K562 (cell line): ENCODE results near the gene KLHL6. TPM values are rescaled to one million over a fixed set of nuclear protein-coding genes. Genes with fewer than 3 reads are reported as not detected.

Source experiments
- ARNT ChIP-seq, 2 experiments: fragments of 450-650 bp; IDR thresholded peaks; 2 replicates each; pipeline ENCODE4 v1.6.1; 2016; ENCODE audit warnings: mild to moderate bottlenecking in 1 of 2
- CREB3 ChIP-seq: fragments of 450-650 bp; conservative IDR thresholded peaks from 2 replicates; pipeline ENCODE4 v1.6.1; 2016; ENCODE audit warnings: missing genetic modification characterization, low read depth, mild to moderate bottlenecking, missing compliant biosample characterization, moderate library complexity
- CXXC5 ChIP-seq: fragments of 250-450 bp; sonication (Bioruptor Pico); IDR thresholded peaks from 2 replicates; pipeline ENCODE4 v1.8.0; 2022; ENCODE audit warnings: inconsistent platforms, mild to moderate bottlenecking, moderate library complexity
- E2F3 ChIP-seq: fragments of 250-450 bp; sonication (Bioruptor Pico); IDR thresholded peaks from 2 replicates; pipeline ENCODE4 v1.4.0; 2020; ENCODE audit warnings: mild to moderate bottlenecking
- E2F5 ChIP-seq: sonication (generic); formaldehyde crosslinking; IDR thresholded peaks from 2 replicates; pipeline ENCODE4 v1.8.0; 2022; ENCODE audit warnings: mild to moderate bottlenecking, missing genetic modification reagents
- ELF1 ChIP-seq: fragments of 200-800 bp; sonication (Bioruptor generic); IDR thresholded peaks from 2 replicates; pipeline ENCODE4 v1.6.1; 2016; ENCODE audit warnings: missing genetic modification characterization, missing compliant biosample characterization
- HMBOX1 ChIP-seq: sonication (generic); IDR thresholded peaks from 2 replicates; pipeline ENCODE4 v1.6.1; 2016
- HOMEZ ChIP-seq: fragments of 250-450 bp; sonication (Bioruptor Pico); IDR thresholded peaks from 2 replicates; pipeline ENCODE4 v1.4.0; 2020; ENCODE audit warnings: mild to moderate bottlenecking, moderate library complexity
- NR2C1 ChIP-seq, 2 experiments: fragments of 450-650 bp; IDR thresholded peaks; 2 replicates each; pipeline ENCODE4 v1.6.1; 2017; ENCODE audit warnings: mild to moderate bottlenecking in 2 of 2, antibody characterized with exemption in 1 of 2, inconsistent platforms in 1 of 2, missing compliant biosample characterization in 1 of 2, missing genetic modification characterization in 1 of 2
- NRF1 ChIP-seq, 2 experiments: fragments of 450-650 bp; IDR thresholded peaks in 1 of 2; conservative IDR thresholded peaks in 1 of 2; 2 replicates each; pipeline ENCODE4 v1.6.1; 2014; ENCODE audit warnings: mild to moderate bottlenecking in 2 of 2
- SMARCB1 ChIP-seq: IDR thresholded peaks from 2 replicates; pipeline ENCODE4 v1.6.1; 2011; ENCODE audit warnings: improper control_type of control experiment, low read depth; ENCODE audit not compliant: insufficient read length
- SMARCE1 ChIP-seq: fragments of 450-650 bp; IDR thresholded peaks from 2 replicates; pipeline ENCODE4 v1.7.1; 2016; ENCODE audit warnings: mild to moderate bottlenecking
- polyA plus RNA-seq, 8 experiments: library from polyadenylated mRNA; depleted of rRNA in 4 of 8; stranded (reverse) in 5 of 8; unstranded in 3 of 8; fragments of >200 nt; fragmentation: Nextera tagmentation in 2 of 8; fragmentation: Illumina TruSeq in 1 of 8; extraction: Ambion mirVana in 2 of 8; extraction: Trizol in 1 of 8; gene quantifications; 2 replicates each; pipeline versions ENCODE4 v1.2.1 to v1.2.3, GENCODE V29; 2011 to 2014; ENCODE audit warnings: inconsistent platforms in 1 of 8, missing spikeins in 1 of 8
- total RNA-seq, 7 experiments: library from RNA; depleted of rRNA in 6 of 7; stranded (reverse); fragments of >200 nt in 6 of 7; fragmentation: Illumina TruSeq in 2 of 7; extraction: Trizol in 2 of 7; gene quantifications; 2 replicates each; pipeline versions ENCODE4 v1.2.1 to v1.2.3, GENCODE V29; 2011 to 2021; ENCODE audit warnings: low replicate concordance in 1 of 7
- TF ChIP-seq, protein P1 (sequence below): sonication (generic); formaldehyde crosslinking; IDR thresholded peaks from 2 replicates; pipeline ENCODE4 v1.8.0; 2023; ENCODE audit warnings: mild to moderate bottlenecking, missing genetic modification reagents
- TF ChIP-seq, protein P2 (sequence below): conservative IDR thresholded peaks from 2 replicates; pipeline ENCODE4 v1.6.1; 2011; ENCODE audit warnings: low read depth, mild to moderate bottlenecking, low read length; ENCODE audit not compliant: control insufficient read depth

Gene KLHL6
- total and polyA plus RNA-seq, 9 of the 15 experiments (the other 6 are each of a cell fraction or from before 2014, with no cell fraction given), result 0.18 to 2.1 (median 1.4) TPM

GRCh38 chr3:183553334-183554026, 2.0 kb downstream of the KLHL6 start (continued):
- TF ChIP-seq CXXC5 (CRISPR knock-in tag) (peak; percentile 15), SMARCB1 (peak; percentile 49), E2F3 (no peak), CREB3 (tag) (no peak), E2F5 (no peak), ARNT (IDR thresholded peaks at IDR 0.05) (0 out of 4 replicates have a peak, but pooled peaks of 1 of the 2 experiments have one; percentile 27), ELF1 (tag) (peak; percentile 30; the same call in 1 of the 2 replicates), SMARCE1 (peak; percentile 68; the same call in 1 of the 2 replicates), NR2C1 (IDR thresholded peaks at IDR 0.05) (no peak), NR2C1 (tag; IDR thresholded peaks at IDR 0.05) (0 out of 2 replicates have a peak, but pooled peaks have one; percentile 10), NRF1 (conservative IDR thresholded peaks at IDR 0.05 in 1 of 2, IDR thresholded peaks at IDR 0.05 in 1 of 2) (no peak), HOMEZ (CRISPR knock-in tag) (no peak), HMBOX1 (no peak)
- TF ChIP-seq, protein P1, sequence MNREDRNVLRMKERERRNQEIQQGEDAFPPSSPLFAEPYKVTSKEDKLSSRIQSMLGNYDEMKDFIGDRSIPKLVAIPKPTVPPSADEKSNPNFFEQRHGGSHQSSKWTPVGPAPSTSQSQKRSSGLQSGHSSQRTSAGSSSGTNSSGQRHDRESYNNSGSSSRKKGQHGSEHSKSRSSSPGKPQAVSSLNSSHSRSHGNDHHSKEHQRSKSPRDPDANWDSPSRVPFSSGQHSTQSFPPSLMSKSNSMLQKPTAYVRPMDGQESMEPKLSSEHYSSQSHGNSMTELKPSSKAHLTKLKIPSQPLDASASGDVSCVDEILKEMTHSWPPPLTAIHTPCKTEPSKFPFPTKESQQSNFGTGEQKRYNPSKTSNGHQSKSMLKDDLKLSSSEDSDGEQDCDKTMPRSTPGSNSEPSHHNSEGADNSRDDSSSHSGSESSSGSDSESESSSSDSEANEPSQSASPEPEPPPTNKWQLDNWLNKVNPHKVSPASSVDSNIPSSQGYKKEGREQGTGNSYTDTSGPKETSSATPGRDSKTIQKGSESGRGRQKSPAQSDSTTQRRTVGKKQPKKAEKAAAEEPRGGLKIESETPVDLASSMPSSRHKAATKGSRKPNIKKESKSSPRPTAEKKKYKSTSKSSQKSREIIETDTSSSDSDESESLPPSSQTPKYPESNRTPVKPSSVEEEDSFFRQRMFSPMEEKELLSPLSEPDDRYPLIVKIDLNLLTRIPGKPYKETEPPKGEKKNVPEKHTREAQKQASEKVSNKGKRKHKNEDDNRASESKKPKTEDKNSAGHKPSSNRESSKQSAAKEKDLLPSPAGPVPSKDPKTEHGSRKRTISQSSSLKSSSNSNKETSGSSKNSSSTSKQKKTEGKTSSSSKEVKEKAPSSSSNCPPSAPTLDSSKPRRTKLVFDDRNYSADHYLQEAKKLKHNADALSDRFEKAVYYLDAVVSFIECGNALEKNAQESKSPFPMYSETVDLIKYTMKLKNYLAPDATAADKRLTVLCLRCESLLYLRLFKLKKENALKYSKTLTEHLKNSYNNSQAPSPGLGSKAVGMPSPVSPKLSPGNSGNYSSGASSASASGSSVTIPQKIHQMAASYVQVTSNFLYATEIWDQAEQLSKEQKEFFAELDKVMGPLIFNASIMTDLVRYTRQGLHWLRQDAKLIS (CRISPR knock-in tag), result no peak
- TF ChIP-seq, protein P2, sequence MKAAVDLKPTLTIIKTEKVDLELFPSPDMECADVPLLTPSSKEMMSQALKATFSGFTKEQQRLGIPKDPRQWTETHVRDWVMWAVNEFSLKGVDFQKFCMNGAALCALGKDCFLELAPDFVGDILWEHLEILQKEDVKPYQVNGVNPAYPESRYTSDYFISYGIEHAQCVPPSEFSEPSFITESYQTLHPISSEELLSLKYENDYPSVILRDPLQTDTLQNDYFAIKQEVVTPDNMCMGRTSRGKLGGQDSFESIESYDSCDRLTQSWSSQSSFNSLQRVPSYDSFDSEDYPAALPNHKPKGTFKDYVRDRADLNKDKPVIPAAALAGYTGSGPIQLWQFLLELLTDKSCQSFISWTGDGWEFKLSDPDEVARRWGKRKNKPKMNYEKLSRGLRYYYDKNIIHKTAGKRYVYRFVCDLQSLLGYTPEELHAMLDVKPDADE, result no peak
- TF ChIP-seq, all 486 proteins: peak for 42
